ENCODE data around the gene COL11A2.

DNA sequence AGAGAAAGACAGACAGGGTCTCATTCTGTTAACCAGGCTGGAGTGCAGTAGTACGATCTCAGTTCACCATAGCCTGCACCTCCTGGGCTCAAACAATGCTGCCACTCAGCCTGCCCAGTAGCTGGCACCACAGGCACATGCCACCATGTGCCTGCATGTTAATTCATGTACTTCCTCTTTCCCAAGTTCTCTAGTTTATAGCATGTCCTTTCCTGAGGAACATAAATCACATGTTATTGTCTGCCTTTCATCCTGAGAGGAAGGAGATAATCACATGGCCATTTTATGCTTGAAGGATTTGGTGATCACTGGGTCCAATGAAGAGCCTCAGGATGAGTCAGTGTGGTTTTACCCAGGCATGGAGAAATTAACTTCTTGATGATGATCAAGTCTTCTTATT lies 47.9 kb downstream of the COL11A2 start:
- TF ChIP-seq, protein P1, sequence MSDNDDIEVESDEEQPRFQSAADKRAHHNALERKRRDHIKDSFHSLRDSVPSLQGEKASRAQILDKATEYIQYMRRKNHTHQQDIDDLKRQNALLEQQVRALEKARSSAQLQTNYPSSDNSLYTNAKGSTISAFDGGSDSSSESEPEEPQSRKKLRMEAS (IDR thresholded peaks at IDR 0.05), result no peak
- no peak for TF ChIP-seq TAF1 (IDR thresholded peaks at IDR 0.05; ENCODE audit: low read depth)
- no peak for TF ChIP-seq CEBPB (IDR thresholded peaks at IDR 0.05)
- TF ChIP-seq, protein P2, sequence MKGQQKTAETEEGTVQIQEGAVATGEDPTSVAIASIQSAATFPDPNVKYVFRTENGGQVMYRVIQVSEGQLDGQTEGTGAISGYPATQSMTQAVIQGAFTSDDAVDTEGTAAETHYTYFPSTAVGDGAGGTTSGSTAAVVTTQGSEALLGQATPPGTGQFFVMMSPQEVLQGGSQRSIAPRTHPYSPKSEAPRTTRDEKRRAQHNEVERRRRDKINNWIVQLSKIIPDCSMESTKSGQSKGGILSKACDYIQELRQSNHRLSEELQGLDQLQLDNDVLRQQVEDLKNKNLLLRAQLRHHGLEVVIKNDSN (IDR thresholded peaks at IDR 0.05), result no peak
- no peak for TF ChIP-seq NFIC (IDR thresholded peaks at IDR 0.05)
- no peak for TF ChIP-seq CREB1 (IDR thresholded peaks at IDR 0.05; ENCODE audit: low read depth)
- no peak for TF ChIP-seq TEAD4 (IDR thresholded peaks at IDR 0.05)
- no peak for TF ChIP-seq YY1 (IDR thresholded peaks at IDR 0.05; ENCODE audit: low read depth)
- no peak for TF ChIP-seq FOXM1 (IDR thresholded peaks at IDR 0.05; ENCODE audit: borderline replicate concordance, low read depth)
